ENCODE data around the gene CCM2L. TPM values are rescaled to one million over a fixed set of nuclear protein-coding genes. Genes with fewer than 3 reads are reported as not detected.

Gene CCM2L
- total RNA-seq, 1 donor from 2014 or later = not detected

DNA sequence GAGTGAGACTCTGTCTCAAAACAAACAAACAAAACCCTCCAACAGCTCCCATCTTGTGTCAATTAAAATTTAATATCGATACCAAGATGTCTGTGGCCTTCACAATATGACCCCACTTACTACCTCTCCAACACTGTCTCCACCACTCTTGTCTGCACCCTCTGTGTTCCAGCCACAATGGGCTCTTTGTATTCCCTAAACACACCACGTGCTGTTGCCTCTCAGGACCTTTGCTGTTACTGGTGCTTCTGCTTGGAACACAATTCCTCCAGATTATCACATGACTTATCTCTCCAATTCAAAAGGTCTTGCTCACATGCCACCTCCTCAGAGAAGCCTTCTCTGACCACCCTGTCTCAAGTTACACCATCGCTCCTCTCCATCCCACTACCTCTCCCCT is 35.8 kb downstream of the CCM2L start:
- Mint-ChIP-seq H3K4me3 (ENCODE audit: unreplicated experiment) (no peak overlapping the region), H3K4me1 (ENCODE audit: low read depth) (peaks cover 14% of the 10 kb centered on the region), H3K9me3 (ENCODE audit: low read depth) (no peaks in the 10 kb centered on the region), H3K27me3 (ENCODE audit: low read depth) (peaks cover 62% of the 10 kb centered on the region), H3K36me3 (ENCODE audit: low read depth) (peaks cover 3% of the 10 kb centered on the region), H3K27ac (ENCODE audit: unreplicated experiment) (no peak overlapping the region)
- TF ChIP-seq, protein P1, sequence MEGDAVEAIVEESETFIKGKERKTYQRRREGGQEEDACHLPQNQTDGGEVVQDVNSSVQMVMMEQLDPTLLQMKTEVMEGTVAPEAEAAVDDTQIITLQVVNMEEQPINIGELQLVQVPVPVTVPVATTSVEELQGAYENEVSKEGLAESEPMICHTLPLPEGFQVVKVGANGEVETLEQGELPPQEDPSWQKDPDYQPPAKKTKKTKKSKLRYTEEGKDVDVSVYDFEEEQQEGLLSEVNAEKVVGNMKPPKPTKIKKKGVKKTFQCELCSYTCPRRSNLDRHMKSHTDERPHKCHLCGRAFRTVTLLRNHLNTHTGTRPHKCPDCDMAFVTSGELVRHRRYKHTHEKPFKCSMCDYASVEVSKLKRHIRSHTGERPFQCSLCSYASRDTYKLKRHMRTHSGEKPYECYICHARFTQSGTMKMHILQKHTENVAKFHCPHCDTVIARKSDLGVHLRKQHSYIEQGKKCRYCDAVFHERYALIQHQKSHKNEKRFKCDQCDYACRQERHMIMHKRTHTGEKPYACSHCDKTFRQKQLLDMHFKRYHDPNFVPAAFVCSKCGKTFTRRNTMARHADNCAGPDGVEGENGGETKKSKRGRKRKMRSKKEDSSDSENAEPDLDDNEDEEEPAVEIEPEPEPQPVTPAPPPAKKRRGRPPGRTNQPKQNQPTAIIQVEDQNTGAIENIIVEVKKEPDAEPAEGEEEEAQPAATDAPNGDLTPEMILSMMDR (IDR thresholded peaks at IDR 0.05) = no peak
- DNase-seq (ENCODE audit: low spot score) = no peak

DNA sequence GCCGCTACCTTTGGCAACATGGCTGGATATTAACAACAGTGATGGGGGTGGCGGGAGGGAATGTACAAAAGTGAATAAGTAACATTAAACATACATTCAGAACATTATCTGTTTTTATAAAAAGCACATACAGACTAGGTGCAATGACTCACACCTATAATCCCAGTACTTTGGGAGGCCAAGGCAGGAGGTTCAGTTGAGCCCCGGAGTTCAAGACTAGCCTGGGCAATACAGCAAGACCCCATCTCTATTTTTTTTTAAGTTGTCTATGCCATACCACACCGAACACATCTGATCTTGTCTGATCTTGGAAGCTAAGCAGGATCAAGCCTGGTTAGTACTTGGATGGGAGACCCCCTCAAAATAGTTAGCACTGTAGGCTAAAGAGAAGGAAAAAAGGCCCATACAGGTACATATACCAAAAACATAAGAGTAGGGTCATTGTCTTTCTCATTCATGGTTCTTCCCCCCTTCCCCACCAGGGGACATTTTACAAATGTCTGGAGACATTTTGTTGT is 40.1 kb downstream of the CCM2L start:
- H3K27me3 Mint-ChIP-seq (ENCODE audit: low read depth) = peaks cover 67% of the 10 kb centered on the region
- no peak for DNase-seq (ENCODE audit: low spot score)
- no peaks in the 10 kb centered on the region for H3K9me3 Mint-ChIP-seq (ENCODE audit: low read depth)

DNA sequence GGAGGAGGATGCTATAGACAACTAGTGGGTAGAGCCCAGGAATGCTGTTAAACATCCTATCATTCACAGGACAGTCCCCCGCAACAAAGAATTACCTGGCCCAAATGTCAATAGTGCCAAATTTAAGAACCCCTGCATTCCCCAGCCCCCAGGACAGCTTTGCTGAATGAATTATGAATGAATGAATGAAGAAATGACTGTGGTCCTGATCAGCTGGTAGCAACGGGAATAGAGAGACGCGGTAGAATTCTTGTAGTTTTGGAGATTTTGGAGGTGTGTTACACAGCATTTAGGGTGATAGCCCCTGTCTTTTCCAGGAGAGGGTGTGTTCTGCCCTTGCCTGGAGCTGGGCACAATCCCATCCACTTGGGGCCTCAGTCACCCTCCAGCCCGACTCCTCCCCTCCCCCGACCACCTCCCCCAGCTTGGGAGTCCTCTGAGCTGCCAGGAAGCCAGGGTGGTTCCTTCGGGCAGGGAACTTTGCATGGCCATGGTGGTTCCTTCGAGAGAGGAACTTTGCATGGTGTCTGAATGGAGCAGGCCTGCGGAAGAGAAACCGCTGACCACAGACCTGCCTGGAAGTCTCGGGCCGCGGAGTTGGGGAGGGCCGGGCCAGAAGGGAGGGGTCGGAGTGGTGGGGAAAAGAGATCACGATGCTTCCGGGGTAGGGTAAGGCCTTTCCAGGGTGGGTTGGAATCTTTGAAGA is 40.8 kb downstream of the CCM2L start:
- no peak for DNase-seq (ENCODE audit: low spot score)
- Mint-ChIP-seq H3K4me3 (ENCODE audit: unreplicated experiment) (no peak overlapping the region), H3K4me1 (ENCODE audit: low read depth) (peaks cover 11% of the 10 kb centered on the region), H3K36me3 (ENCODE audit: low read depth) (peaks cover 4% of the 10 kb centered on the region), H3K27ac (ENCODE audit: unreplicated experiment) (peak overlapping the region; percentile 22), H3K27me3 (ENCODE audit: low read depth) (peaks cover 67% of the 10 kb centered on the region), H3K9me3 (ENCODE audit: low read depth) (no peaks in the 10 kb centered on the region)
- TF ChIP-seq, protein P1 (IDR thresholded peaks at IDR 0.05) = no peak

More for the DNA sequence above, 40.1 kb downstream of the CCM2L start:
- Mint-ChIP-seq H3K4me1 (ENCODE audit: low read depth) (peaks cover 11% of the 10 kb centered on the region), H3K4me3 (ENCODE audit: unreplicated experiment) (no peak overlapping the region), H3K27ac (ENCODE audit: unreplicated experiment) (no peak overlapping the region), H3K36me3 (ENCODE audit: low read depth) (peaks cover 4% of the 10 kb centered on the region)
- TF ChIP-seq, protein P1 (IDR thresholded peaks at IDR 0.05) = no peak

DNA sequence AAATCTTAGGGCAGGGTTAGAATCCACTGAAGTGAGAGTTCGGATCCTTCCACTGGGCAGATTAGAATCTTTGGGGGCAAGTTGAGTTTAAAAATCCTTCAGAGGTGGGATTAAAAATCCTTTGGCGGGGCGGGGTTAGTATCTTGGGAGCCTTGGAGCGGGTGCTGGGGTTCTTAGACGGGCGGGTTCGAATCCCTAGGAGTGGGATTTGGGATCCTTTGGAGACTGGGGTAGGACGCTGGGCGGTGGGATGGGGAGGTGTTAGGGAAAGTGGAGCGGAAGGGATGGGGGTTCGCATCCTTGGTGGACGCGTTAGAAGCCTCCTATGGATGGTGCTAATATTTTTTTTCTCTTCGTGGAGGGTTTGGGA is 41.5 kb downstream of the CCM2L start:
- Mint-ChIP-seq H3K27ac (ENCODE audit: unreplicated experiment) (no peak overlapping the region), H3K9me3 (ENCODE audit: low read depth) (no peaks in the 10 kb centered on the region), H3K36me3 (ENCODE audit: low read depth) (peaks cover 1% of the 10 kb centered on the region), H3K4me1 (ENCODE audit: low read depth) (peaks cover 11% of the 10 kb centered on the region), H3K27me3 (ENCODE audit: low read depth) (peaks cover 67% of the 10 kb centered on the region), H3K4me3 (ENCODE audit: unreplicated experiment) (peak overlapping the region; percentile 53)
- no peak for DNase-seq (ENCODE audit: low spot score)
- TF ChIP-seq, protein P1 (IDR thresholded peaks at IDR 0.05) = no peak

DNA sequence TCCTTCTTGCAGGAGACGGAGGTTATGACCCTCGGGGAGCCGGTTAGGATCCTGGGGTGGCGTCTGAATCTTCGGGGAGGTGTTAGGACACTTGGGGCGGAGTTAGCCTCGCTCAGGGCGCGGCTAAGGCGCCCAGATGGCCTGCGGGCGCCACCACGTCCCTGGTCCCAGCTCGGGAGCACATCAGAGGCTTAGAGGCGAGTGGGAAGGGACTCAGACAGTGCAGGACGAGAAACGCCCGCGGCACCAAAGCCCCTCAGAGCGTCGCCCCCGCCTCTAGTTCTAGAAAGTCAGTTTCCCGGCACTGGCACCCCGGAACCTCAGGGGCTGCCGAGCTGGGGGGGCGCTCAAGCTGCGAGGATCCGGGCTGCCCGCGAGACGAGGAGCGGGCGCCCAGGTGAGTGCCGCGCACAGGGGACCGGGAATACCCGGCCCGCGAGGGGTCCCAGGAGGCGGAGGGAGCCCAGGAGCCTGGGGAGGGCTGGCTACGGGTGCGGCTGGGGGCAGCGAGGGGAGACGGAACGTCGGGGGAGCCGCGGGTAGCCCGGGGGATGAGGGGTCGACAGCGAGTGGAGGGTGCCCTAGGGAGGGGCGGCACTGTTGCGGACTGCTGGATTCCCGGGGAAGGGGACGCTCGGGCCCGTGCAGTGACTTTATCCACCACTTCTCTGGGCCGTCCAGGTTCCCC is 42.0 kb downstream of the CCM2L start, which contains the start of gene HCK:
Gene HCK (plus strand): TSS at position 153 of the 688 bp plus-strand sequence.
- TF ChIP-seq, protein P1 (IDR thresholded peaks at IDR 0.05) = no peak
- Mint-ChIP-seq H3K4me3 (ENCODE audit: unreplicated experiment) (peak within 1 kb of the TSS; percentile 53), H3K27me3 (ENCODE audit: low read depth) (peaks cover 70% of the 10 kb centered on the region), H3K36me3 (ENCODE audit: low read depth) (peaks cover 1% of the 10 kb centered on the region), H3K27ac (ENCODE audit: unreplicated experiment) (peak within 1 kb of the TSS; percentile 22), H3K9me3 (ENCODE audit: low read depth) (no peaks in the 10 kb centered on the region), H3K4me1 (ENCODE audit: low read depth) (peaks cover 11% of the 10 kb centered on the region)
- DNase-seq (ENCODE audit: low spot score) = no peak

All from chondrocyte (in vitro differentiated cells).